CD4-positive, alpha-beta T cell treated with Interleukin-17A for 4 hours (primary cell): ENCODE data around the gene MDGA2.

Source experiments
- DNase-seq: peaks from one replicate; pipeline ENCODE4 v3.0.0-alpha.2; 2020; ENCODE audit warnings: mixed read lengths

The MDGA2 gene

DNA sequence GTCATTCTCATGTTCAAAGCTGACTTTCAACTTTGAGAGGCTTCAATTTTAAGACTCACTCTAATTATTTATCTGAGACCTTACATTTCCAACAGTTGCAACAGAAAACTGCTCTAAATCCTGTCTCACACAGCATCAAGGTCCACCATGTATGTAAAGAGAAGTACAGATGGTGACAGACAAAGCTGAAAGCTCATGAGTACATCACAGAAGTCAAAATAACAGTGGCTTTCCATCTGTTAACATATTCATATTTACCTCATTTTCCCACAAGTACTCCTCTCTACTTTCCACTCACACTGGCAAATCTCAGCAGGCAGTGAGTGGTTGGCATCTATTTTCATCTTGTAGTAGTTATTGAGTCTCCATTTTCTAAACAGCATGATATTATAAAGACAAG is 192.0 kb downstream of the MDGA2 start:
- no peak for DNase-seq

- DNase-seq: no peak
Measured at GRCh38 chr14:47471075-47471474, 204.3 kb downstream of the MDGA2 start.

- DNase-seq: no peak
Measured at GRCh38 chr14:47466916-47467315, 208.5 kb downstream of the MDGA2 start.

DNA sequence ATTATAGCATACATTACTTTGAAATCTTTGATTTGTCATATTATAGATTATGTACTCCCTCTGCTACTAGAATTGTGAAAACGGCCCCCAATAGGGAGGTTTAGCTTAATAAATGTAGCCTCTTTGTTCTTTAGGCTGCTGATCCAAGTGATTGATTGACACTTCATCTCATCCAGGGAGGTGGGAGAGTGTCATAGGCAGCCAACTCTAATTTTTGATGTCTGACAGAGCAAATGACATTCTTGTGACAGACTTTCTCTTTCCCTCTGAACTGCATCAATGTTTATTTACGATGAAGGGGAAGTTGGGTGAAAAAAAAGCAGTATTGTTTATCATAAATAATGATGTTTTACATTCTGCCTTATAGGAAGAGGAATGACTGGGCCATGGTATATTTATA is 221.4 kb downstream of the MDGA2 start:
- no peak for DNase-seq

DNA sequence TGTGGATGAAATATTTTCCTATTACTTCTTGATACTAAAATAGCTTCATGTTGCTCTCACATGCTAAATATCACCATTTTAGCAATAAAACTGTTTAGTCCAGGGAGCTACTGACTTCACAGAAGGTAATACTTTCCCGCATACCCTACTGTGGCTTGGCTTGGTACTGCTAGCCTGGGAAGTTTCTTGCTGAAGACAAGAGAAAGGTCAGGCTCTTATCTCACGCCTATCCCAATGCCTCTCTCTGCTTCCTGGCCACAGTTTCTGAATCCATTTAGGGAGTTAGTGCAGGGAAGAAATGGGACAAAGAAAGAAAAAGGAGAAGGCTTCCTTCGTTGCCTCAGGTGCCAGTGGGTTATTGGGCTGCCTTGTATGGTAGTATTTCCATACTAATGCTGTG is 228.3 kb downstream of the MDGA2 start:
- DNase-seq: no peak

- no peak for DNase-seq
Measured at GRCh38 chr14:47442211-47442610, 233.2 kb downstream of the MDGA2 start.

DNA sequence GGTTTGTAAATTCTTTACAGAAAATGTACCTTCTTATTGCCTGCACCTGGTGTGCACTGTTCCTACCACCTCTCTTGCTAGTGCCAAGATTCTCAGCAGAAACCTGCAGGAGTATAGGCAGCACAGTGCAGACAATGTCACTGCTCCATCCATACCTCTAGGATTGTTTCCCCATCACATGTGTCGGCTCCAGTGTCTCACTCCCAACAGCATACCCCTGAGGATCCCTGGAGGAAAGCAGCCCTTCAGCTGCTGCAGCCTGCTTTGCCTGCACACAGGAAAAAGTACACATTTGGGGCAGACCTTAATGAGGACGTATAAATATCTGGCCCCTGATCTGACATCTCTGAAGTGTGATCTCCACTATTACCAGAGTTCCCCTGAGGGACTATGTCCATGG is 235.5 kb downstream of the MDGA2 start:
- no peak for DNase-seq

DNA sequence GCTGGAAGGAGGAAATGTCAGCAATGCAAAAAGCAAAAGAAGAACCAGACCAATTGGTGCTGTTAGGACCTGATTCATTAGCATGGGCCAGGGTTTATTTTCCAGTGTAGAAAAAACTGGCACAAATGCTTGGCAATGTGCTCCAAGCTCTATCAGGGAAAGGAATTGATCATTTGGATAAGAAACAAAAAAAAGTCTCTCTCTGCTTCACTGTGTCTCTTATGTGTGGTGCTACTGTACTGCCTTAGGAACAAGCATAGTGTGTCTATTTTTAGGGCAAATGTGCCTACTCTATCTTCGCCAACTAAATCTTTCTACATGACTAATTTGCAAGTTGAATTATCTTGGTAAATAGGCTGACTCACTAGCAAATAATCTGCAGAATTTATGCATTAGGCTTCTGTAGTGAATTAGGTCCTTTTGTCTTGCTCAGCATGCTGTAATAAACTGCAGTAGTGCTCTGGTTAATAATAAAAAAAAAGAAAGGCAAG is 236.7 kb downstream of the MDGA2 start:
- DNase-seq: no peak

- DNase-seq: no peak
Measured at GRCh38 chr14:47435331-47435965, 240.0 kb downstream of the MDGA2 start.

- DNase-seq: no peak
Measured at GRCh38 chr14:47427629-47428028, 247.8 kb downstream of the MDGA2 start.

DNA sequence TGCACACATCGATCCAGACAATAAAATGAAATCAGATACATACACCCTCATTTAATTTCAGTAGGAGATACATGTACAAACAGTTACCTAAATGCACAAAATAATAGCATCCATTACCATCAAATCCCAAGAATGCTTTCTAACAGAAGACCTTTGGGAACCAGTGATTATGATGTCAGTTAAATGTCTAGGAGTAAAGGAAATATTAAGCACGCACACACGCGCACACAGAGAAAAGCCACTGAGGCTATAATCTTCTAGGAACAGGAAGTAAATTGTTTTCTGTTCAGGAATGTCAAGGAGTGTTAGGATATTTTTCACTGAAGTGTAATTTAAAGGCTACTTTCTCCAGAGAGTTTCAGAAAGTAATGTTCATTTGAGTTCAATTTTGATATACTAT is 250.1 kb downstream of the MDGA2 start:
- no peak for DNase-seq

DNA sequence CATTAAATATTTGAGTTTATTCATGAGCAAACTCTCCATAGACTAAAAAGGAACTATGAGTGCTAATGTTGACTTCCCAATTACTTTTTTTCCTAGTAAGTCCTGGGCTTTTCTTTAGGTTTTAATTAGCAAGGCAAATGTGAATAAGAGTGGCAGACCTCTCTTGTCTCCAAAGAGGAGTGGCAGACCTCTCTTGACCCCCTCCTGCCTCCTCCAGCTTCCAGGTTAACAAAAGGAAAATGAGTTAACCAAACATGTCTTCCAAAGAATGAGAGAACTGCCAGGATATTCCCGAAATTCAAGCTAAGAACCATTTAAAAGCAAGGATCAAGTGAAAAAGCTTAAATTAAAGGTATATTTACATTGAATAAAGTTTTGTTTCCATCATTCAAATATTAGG is 253.2 kb downstream of the MDGA2 start:
- DNase-seq: no peak

DNA sequence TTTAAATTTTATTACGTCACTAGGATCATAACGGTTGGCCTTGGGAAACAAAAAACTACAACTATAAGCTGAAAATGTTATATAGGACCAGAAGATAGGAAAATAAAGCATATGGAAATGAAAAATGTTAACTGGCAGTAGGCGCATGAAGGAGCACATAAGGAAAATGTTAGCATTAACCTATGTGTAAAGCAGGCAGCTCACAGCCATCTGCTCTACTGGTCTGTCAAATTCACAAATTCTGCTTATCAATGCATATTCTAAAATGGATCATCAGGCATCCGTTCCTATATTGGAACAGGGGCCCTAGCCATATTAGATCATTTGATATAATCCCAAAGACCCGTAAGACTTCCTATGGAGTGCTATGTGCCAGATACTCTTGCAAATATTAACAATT is 263.9 kb downstream of the MDGA2 start:
- no peak for DNase-seq

DNA sequence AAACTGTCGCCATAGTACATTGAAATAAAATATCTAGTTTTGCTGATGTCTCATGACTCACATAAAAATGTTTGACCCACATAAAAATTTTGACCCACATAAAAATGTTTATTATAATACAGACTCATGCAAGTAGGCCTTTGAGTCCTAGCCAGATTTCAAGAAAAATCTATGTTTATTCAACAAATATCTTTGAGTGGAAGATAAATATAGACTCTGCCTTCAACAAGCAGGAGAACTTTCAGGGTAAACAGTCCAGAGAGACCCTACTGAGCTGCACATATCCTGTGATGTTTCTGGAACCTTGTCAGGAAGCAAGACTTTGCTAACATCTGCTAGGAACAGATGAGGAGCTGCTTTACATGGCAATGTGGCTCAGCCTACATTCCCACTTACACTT is 283.1 kb downstream of the MDGA2 start:
- DNase-seq: no peak

DNA sequence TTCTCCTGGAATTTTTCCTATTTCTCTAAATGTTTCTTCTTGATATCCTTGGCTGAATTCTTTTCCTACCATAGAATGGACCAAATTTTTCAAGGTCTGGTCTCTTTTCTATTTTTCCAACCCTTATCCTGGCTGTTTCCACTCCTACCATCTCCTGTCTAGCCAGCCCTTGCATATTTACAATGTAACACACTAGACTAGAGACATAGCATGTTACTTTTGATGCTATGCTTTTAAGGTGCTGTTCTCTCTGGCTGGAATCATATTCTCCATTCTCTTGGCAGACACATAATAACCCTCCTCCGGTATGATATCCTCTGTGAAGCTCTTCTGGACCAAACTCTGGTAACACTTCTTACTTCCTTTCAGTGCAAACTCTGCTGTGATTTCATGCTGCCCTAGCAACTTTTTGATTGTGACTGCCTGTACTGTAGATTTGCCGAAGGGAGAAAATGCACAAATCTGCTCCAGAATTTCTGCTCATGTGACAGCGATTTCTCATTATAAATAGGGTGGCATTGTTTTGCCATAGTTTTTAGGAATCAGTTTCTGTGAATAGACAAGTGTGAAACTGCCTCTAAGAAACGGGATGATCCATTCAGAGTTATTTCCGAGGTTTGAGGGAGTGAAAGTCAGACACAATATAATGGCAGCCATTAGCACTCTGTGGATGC is 284.4 kb downstream of the MDGA2 start:
- no peak for DNase-seq

GRCh38 chr14:47389535-47389934 is 285.9 kb downstream of the MDGA2 start:
- no peak for DNase-seq

DNA sequence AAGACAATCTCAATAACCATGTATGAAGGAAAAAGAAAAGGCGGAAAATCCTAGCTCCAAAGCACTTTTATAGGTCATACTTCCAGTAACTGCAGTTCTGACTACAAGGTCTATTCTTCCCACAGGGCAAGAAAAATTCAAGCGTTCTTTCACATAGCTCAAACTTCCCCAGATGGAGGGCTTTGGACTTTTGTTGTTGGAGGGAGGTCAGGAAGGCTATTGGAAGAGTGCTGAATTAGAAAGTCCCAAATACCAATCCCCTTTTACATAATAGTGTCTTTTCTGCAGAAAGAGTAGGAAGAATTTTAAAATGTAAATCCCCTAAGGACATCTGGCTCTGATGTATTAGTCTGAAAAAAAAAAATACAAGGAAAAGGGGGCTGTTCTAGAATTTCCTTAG is 309.4 kb downstream of the MDGA2 start:
- no peak for DNase-seq

- DNase-seq: no peak
Measured at GRCh38 chr14:47365233-47365632, 310.2 kb downstream of the MDGA2 start.

- DNase-seq: no peak
Measured at GRCh38 chr14:47353186-47353585, 322.2 kb downstream of the MDGA2 start.

DNA sequence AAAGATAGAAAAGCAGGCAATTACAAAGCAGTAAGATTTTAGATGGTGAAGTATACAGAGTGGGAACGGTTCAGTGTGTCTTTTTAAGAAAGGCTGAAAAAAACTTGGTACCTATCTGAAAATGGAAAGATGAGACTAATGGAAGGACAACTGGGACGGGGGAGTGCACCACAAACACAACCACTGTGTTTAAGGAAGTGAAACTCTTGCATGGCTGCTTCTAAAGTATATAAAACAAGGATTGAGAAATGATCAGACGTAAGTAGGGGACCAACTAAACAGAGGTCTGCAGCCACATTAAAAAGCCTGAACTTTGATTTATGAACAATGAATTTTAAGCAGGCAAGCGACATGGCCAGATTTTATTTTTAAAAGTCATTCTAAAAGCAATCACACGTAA is 328.6 kb downstream of the MDGA2 start:
- no peak for DNase-seq

DNA sequence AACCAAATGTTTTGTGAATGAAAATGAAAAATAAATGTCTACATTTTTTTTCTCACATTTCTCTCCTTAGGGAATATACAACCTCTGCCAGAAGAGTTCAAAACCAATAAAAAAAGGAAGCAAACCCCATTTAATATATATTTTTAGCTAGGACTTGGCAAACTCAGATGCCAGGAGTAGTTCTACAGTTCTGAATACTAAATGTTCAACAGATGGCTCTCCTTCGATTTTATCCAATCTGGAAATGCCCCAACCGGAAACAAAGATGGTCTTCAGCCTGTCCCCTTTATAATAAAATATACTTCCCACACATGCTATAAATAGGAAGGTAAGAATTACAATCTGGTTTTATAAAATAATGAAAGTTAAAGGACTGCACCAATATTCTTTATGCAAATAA is 330.4 kb downstream of the MDGA2 start:
- no peak for DNase-seq

- DNase-seq: no peak
Measured at GRCh38 chr14:47332939-47333338, 342.5 kb downstream of the MDGA2 start.

- no peak for DNase-seq
Measured at GRCh38 chr14:47332106-47332505, 343.3 kb downstream of the MDGA2 start.

DNA sequence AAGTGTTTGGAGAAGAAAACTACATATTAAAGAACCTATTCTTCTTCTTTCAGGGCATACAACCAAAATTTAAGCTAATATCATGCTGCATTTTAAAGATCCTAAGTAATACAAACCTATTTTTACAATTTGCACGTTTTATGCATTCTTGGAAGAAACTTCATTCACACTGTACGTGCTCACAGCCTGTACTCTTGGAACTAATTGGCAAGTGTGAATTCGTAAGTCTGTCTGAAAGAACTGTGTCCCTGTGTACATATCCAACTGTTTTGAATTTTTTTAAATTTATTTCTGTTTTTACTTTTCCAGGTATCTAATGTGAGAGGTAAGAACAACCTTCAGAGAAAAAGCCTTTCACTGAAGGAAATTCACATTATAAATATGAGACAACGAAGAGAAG is 347.0 kb downstream of the MDGA2 start:
- DNase-seq: no peak

GRCh38 chr14:47327336-47327735 is 348.1 kb downstream of the MDGA2 start:
- no peak for DNase-seq
